ENCODE measurements around the gene ACOT12.

ACOT12 gene

GRCh38 chr5:81286059-81286617 lies 107.8 kb downstream of the ACOT12 start:
- no peak for DNase-seq

GRCh38 chr5:81283976-81284375 lies 110.0 kb downstream of the ACOT12 start:
- DNase-seq, result no peak
